Endodermal cell (in vitro differentiated cells): ENCODE measurements around the gene TMEM8B. TPM values are rescaled to one million over a fixed set of nuclear protein-coding genes. Genes with fewer than 3 reads are reported as not detected.

Experiments
- DNase-seq: peaks from one replicate; pipeline ENCODE4 v3.0.0-alpha.2; 2017
- H3K27ac ChIP-seq: 2 replicates; pipeline ENCODE4 v1.5.1; 2013; ENCODE audit warnings: mild to moderate bottlenecking, low read depth, low read length, moderate library complexity
- H3K27me3 ChIP-seq: 2 replicates; pipeline ENCODE4 v1.6.1; 2013; ENCODE audit warnings: mild to moderate bottlenecking, low read length, moderate library complexity; ENCODE audit not compliant: insufficient read depth, control insufficient read depth, poor library complexity, severe bottlenecking
- H3K36me3 ChIP-seq: 2 replicates; pipeline ENCODE4 v1.7.0; 2013; ENCODE audit warnings: mild to moderate bottlenecking, low read length, moderate library complexity; ENCODE audit not compliant: control insufficient read depth, insufficient read depth
- H3K4me1 ChIP-seq: one replicate; pipeline ENCODE4 v1.7.0; 2013; ENCODE audit warnings: low read length; ENCODE audit not compliant: control insufficient read depth, insufficient read depth
- H3K4me3 ChIP-seq: 2 replicates; pipeline ENCODE4 v1.5.1; 2013; ENCODE audit warnings: mild to moderate bottlenecking, low read length, moderate library complexity
- H3K9ac ChIP-seq: 2 replicates; pipeline ENCODE4 v1.6.1; 2013; ENCODE audit warnings: mild to moderate bottlenecking, low read length, moderate library complexity; ENCODE audit not compliant: poor library complexity, severe bottlenecking; ENCODE audit errors: extremely low read depth
- H3K9me3 ChIP-seq: 2 replicates; pipeline ENCODE4 v1.6.1; 2013; ENCODE audit warnings: mild to moderate bottlenecking, low read length, moderate library complexity; ENCODE audit not compliant: control insufficient read depth
- H3K27ac Mint-ChIP-seq: 2 replicates; pipeline ENCODE4 v1.8.0; 2020; ENCODE audit warnings: mixed read lengths
- H3K27me3 Mint-ChIP-seq: 2 replicates; pipeline ENCODE4 v1.8.0; 2021; ENCODE audit warnings: mild to moderate bottlenecking, mixed read lengths; ENCODE audit not compliant: insufficient read depth
- H3K36me3 Mint-ChIP-seq: 2 replicates; pipeline ENCODE4 v1.8.0; 2020; ENCODE audit warnings: low read depth, mixed read lengths
- H3K4me1 Mint-ChIP-seq: 2 replicates; pipeline ENCODE4 v1.8.0; 2020; ENCODE audit warnings: mixed read lengths
- H3K4me3 Mint-ChIP-seq: 2 replicates; pipeline ENCODE4 v1.8.0; 2020; ENCODE audit warnings: mild to moderate bottlenecking, moderate library complexity, mixed read lengths
- H3K9me3 Mint-ChIP-seq: 2 replicates; pipeline ENCODE4 v1.8.0; 2020; ENCODE audit warnings: mild to moderate bottlenecking, mixed read lengths
- CTCF ChIP-seq: fragments of 200-600 bp; sonication (generic); conservative IDR thresholded peaks from 2 replicates; pipeline ENCODE4 v1.5.0; 2021; ENCODE audit warnings: antibody characterized with exemption, mild to moderate bottlenecking
- WGBS, 2 experiments: methylation state at CpG; one replicate each; pipeline versions ENCODE4 v1.1.5 to v1.1.7; 2013; ENCODE audit warnings: missing lambda C conversion rate in 2 of 2, mixed read lengths in 1 of 2; ENCODE audit not compliant: insufficient coverage in 1 of 2, insufficient read length in 1 of 2; 5-methylcytosine and 5-hydroxymethylcytosine counted together
- total RNA-seq, 2 donors: library from RNA; stranded (reverse); fragmentation: NEBNext Ultra II Directional in 1 of 2; extraction: Animal tissue kit (Norgen Biotek cat#: 25700) in 1 of 2; gene quantifications; 2 replicates in 1 of 2; 3 replicates in 1 of 2; pipeline ENCODE4 v1.2.1, GENCODE V29; 2021

Gene TMEM8B
- total RNA-seq, 2 donors from 2014 or later = 12.8 to 18.3 TPM

- Mint-ChIP-seq H3K36me3 (peaks cover 6% of the 10 kb centered on the region), H3K9me3 (no peaks in the 10 kb centered on the region), H3K4me3 (no peak overlapping the region), H3K27me3 (peaks cover 9% of the 10 kb centered on the region), H3K27ac (no peak overlapping the region), H3K4me1 (no peaks in the 10 kb centered on the region)
- H3K4me3 ChIP-seq = no peak overlapping the region
- WGBS, 2 experiments = 75 to 98% methylated on average over 1 to 2 of the region's 2 CpGs
- peak; percentile 17 for DNase-seq
- no peak overlapping the region for H3K9ac ChIP-seq
- no peak for TF ChIP-seq CTCF
- no peaks in the 10 kb centered on the region for H3K9me3 ChIP-seq
- no peak overlapping the region for H3K27ac ChIP-seq
- peaks cover under 1% of the 10 kb centered on the region for H3K36me3 ChIP-seq
- H3K4me1 ChIP-seq = no peaks in the 10 kb centered on the region
- peaks cover 11% of the 10 kb centered on the region for H3K27me3 ChIP-seq
Observed at GRCh38 chr9:35852267-35852815, 23.3 kb downstream of the TMEM8B start.

- peak; percentile 30 for DNase-seq
- Mint-ChIP-seq H3K9me3 (no peaks in the 10 kb centered on the region), H3K27me3 (peaks cover 4% of the 10 kb centered on the region), H3K4me1 (no peaks in the 10 kb centered on the region), H3K4me3 (no peak overlapping the region), H3K27ac (no peak overlapping the region), H3K36me3 (no peaks in the 10 kb centered on the region)
- 94 to 100% methylated on average over 7 to 25 of the region's 25 CpGs for WGBS, 2 experiments
- no peak for TF ChIP-seq CTCF
- Histone ChIP-seq H3K4me1 (no peaks in the 10 kb centered on the region), H3K27ac (no peak overlapping the region), H3K27me3 (peaks cover 3% of the 10 kb centered on the region), H3K4me3 (no peak overlapping the region), H3K9me3 (no peaks in the 10 kb centered on the region), H3K36me3 (no peaks in the 10 kb centered on the region), H3K9ac (no peak overlapping the region)
Observed at GRCh38 chr9:35852876-35853865, 24.1 kb downstream of the TMEM8B start.

- Histone ChIP-seq H3K36me3 (no peaks in the 10 kb centered on the region), H3K9ac (no peak overlapping the region), H3K27ac (no peak overlapping the region), H3K4me3 (no peak overlapping the region), H3K9me3 (no peaks in the 10 kb centered on the region), H3K27me3 (no peaks in the 10 kb centered on the region), H3K4me1 (no peaks in the 10 kb centered on the region)
- no peaks in the 10 kb centered on the region for H3K36me3 Mint-ChIP-seq
- peaks cover 7% of the 10 kb centered on the region for H3K27me3 Mint-ChIP-seq
- 87 to 100% methylated on average over 2 to 7 of the region's 7 CpGs for WGBS, 2 experiments
- peaks cover 3% of the 10 kb centered on the region for H3K4me1 Mint-ChIP-seq
- no peak overlapping the region for H3K27ac Mint-ChIP-seq
- no peak for TF ChIP-seq CTCF
- DNase-seq = peak; percentile 26
- H3K4me3 Mint-ChIP-seq = no peak overlapping the region
- no peaks in the 10 kb centered on the region for H3K9me3 Mint-ChIP-seq
Observed at GRCh38 chr9:35854091-35854762, 25.2 kb downstream of the TMEM8B start.
